Measurements from ENCODE around the gene AGBL1.

GRCh38 chr15:86489981-86490380 is 410.3 kb downstream of the AGBL1 start:
- TF ChIP-seq CTCF (IDR thresholded peaks at IDR 0.05; ENCODE audit: insufficient read depth, low read length, poor library complexity, severe bottlenecking) (no peak), EZH2phosphoT487 (conservative IDR thresholded peaks at IDR 0.05; ENCODE audit: low read length) (no peak)

Data from SU-DHL-6 (cell line).